ENCODE measurements around the gene DDX54.
"Not testable (repeated sequence)": the region's sequence is repeated elsewhere in the genome, so short reads cannot be mapped to it uniquely, and the experiment has no call there.

Gene DDX54

DNA sequence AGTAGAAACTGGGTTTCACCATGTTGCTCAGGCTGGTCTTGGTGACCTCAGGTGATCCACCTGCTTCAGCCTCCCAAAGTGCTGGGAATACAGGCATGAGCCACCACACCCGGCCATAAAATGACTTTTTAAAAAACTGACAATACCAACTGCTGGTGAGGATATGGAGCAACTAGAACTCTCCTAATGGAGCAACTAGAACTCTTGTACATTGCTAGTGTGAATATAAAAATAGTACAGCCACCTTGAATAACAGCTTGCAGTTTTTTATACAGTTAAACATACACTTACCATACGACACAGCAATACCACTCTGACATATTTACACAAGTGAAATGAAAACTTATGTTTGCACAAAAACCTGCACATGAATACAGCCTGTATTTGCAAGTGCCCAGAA is 38.3 kb downstream of the DDX54 start:
- no peak overlapping the region for H3K9ac ChIP-seq (ENCODE audit: low read length in 2 of 2)
- no peak overlapping the region for H3K27ac ChIP-seq (ENCODE audit: low read length)
- H3K27me3 ChIP-seq (ENCODE audit: control insufficient read depth in 1 of 2, insufficient read depth in 2 of 2, low read length in 2 of 2) = peaks cover 3 to 12% of the 10 kb centered on the region in 2 donors
- H3K9me3 ChIP-seq (ENCODE audit: control insufficient read depth in 2 of 2, low read length in 2 of 2) = no peaks in the 10 kb centered on the region
- no peaks in the 10 kb centered on the region for H3K36me3 ChIP-seq (ENCODE audit: control insufficient read depth in 2 of 2, insufficient read depth in 2 of 2, low read length in 2 of 2)
- no peak overlapping the region for H3K4me3 ChIP-seq (ENCODE audit: low read length in 2 of 2)
- H3K4me1 ChIP-seq (ENCODE audit: control insufficient read depth, insufficient read depth, low read length) = peaks cover 8% of the 10 kb centered on the region

DNA sequence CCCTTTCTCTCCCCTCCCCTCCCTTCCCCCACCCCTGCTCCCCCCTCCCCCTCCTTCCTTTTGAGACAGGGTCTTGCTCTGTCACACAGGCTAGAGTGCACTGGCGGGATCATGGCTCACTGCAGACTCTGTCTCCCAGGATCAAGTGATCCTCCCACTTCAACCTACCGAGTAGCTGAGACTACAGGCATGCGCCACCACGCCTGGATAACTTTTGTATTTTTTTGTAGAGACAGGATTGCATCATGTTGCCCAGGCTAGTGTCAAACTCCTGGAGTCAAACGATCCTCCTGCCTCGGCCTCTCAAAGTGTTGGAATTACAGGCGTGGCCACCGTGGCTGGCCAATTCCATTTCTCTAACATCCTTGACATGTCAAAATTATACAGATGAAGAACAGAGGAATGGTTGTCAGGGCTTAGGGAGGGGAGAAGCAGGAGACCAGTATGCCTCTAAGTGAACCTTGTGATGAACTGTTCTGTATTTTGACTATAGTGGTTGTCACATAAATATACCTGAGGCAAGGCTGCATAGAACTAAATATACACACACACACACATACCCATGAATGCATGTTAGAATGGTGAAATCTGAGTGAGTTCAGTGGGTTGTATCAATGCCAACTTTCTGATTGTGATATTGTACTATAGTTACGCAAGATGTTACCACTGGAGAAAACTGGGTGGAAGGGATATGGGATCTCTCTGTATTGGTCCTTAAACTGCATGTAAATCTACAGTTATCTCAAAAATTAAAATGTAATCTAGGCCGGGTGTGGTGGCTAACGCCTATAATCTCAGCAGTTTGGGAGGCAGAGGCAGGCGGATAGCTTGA is 39.3 kb downstream of the DDX54 start:
- Histone ChIP-seq H3K9me3 (ENCODE audit: control insufficient read depth in 2 of 2, low read length in 2 of 2) (no peaks in the 10 kb centered on the region), H3K9ac (ENCODE audit: low read length in 2 of 2) (no peak overlapping the region), H3K4me3 (ENCODE audit: low read length in 2 of 2) (no peak overlapping the region), H3K4me1 (ENCODE audit: control insufficient read depth, insufficient read depth, low read length) (peaks cover 8% of the 10 kb centered on the region), H3K27ac (ENCODE audit: low read length) (no peak overlapping the region), H3K36me3 (ENCODE audit: control insufficient read depth in 2 of 2, insufficient read depth in 2 of 2, low read length in 2 of 2) (no peaks in the 10 kb centered on the region), H3K27me3 (ENCODE audit: control insufficient read depth in 1 of 2, insufficient read depth in 2 of 2, low read length in 2 of 2) (peaks cover 0 to 8% of the 10 kb centered on the region in 2 donors)

GRCh38 chr12:113144806-113145205 is 40.5 kb downstream of the DDX54 start:
- Histone ChIP-seq H3K9ac (ENCODE audit: low read length in 2 of 2) (no peak overlapping the region), H3K27me3 (ENCODE audit: control insufficient read depth in 1 of 2, insufficient read depth in 2 of 2, low read length in 2 of 2) (no peaks in the 10 kb centered on the region), H3K27ac (ENCODE audit: low read length) (no peak overlapping the region), H3K4me1 (ENCODE audit: control insufficient read depth, insufficient read depth, low read length) (peaks cover 6% of the 10 kb centered on the region), H3K4me3 (ENCODE audit: low read length in 2 of 2) (no peak overlapping the region), H3K9me3 (ENCODE audit: control insufficient read depth in 2 of 2, low read length in 2 of 2) (no peaks in the 10 kb centered on the region), H3K36me3 (ENCODE audit: control insufficient read depth in 2 of 2, insufficient read depth in 2 of 2, low read length in 2 of 2) (no peaks in the 10 kb centered on the region)

GRCh38 chr12:113143959-113144358 is 41.3 kb downstream of the DDX54 start:
- Histone ChIP-seq H3K4me1 (ENCODE audit: control insufficient read depth, insufficient read depth, low read length) (no peaks in the 10 kb centered on the region), H3K36me3 (ENCODE audit: control insufficient read depth in 2 of 2, insufficient read depth in 2 of 2, low read length in 2 of 2) (no peaks in the 10 kb centered on the region), H3K9ac (ENCODE audit: low read length in 2 of 2) (no peak overlapping the region), H3K4me3 (ENCODE audit: low read length in 2 of 2) (no peak overlapping the region), H3K9me3 (ENCODE audit: control insufficient read depth in 2 of 2, low read length in 2 of 2) (no peaks in the 10 kb centered on the region), H3K27ac (ENCODE audit: low read length) (no peak overlapping the region), H3K27me3 (ENCODE audit: control insufficient read depth in 1 of 2, insufficient read depth in 2 of 2, low read length in 2 of 2) (no peaks in the 10 kb centered on the region)

DNA sequence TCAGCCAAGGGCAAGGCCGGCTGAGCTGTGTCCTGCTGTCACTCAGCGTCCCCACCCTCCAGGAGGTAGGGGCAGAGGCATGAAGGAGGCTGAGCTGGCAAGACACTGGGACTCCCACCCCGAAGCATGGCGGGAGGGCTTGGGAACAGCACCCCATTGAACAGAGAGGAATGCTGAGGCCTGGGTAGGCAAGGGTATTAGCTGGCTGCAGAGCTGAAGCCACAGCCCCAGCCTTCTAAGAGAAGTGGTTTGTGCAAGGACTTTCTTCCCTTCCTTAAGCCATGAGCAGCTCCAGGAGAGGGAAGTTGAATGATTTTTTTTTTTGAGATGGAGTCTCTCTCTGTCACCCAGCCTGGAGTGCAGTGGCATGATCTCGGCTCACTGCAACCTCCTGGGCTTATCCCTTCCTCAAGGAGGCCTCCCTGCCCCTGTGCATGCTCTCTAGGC is 42.4 kb downstream of the DDX54 start:
- no peaks in the 10 kb centered on the region for H3K9me3 ChIP-seq (ENCODE audit: control insufficient read depth in 2 of 2, low read length in 2 of 2)
- H3K27ac ChIP-seq (ENCODE audit: low read length) = no peak overlapping the region
- H3K4me3 ChIP-seq (ENCODE audit: low read length in 2 of 2) = no peak overlapping the region
- H3K4me1 ChIP-seq (ENCODE audit: control insufficient read depth, insufficient read depth, low read length) = no peaks in the 10 kb centered on the region
- H3K9ac ChIP-seq (ENCODE audit: low read length in 2 of 2) = no peak overlapping the region
- H3K36me3 ChIP-seq (ENCODE audit: control insufficient read depth in 2 of 2, insufficient read depth in 2 of 2, low read length in 2 of 2) = no peaks in the 10 kb centered on the region
- peaks cover 0 to under 1% of the 10 kb centered on the region in 2 donors for H3K27me3 ChIP-seq (ENCODE audit: control insufficient read depth in 1 of 2, insufficient read depth in 2 of 2, low read length in 2 of 2)

DNA sequence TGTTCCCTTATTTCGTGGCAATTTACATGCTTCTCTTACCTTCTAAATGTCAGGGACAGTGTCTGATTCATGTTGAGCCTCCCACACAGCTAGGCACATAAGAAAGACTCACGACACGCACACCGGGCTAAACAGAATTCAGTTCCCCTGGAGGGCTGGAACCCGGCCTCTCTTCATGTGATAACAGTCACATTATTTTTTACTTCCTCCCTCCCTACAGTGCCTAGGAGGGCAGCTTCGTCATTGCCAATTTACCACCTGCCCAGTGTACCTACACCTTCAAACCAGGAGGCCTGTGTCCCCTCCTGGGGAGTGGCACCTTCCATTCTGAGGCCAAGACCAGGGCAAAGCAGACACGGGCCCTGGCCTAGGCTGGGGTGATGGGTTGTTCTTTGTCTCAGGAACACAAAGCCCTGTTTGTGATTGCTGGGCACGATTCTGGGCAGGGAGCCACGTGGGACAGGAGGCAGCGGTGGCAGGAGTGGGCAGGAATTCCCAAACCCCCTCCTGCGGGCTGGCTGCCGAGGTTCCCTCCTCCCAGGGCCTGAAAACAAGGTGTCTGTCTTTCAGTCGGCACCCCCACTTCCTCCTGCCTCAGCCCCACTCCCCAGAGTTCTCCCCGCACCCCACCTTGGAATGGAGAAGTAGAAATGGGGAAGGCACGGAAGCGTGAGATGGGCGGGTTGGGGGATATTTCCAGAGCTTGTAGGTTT is 42.9 kb downstream of the DDX54 start:
- no peak overlapping the region for H3K27ac ChIP-seq (ENCODE audit: low read length)

GRCh38 chr12:113141716-113142115 is 43.6 kb downstream of the DDX54 start:
- H3K36me3 ChIP-seq (ENCODE audit: control insufficient read depth in 2 of 2, insufficient read depth in 2 of 2, low read length in 2 of 2); H3K4me3 ChIP-seq (ENCODE audit: low read length in 2 of 2); H3K27me3 ChIP-seq (ENCODE audit: control insufficient read depth in 1 of 2, insufficient read depth in 2 of 2, low read length in 2 of 2); H3K4me1 ChIP-seq (ENCODE audit: control insufficient read depth, insufficient read depth, low read length); H3K9ac ChIP-seq (ENCODE audit: low read length in 2 of 2); H3K27ac ChIP-seq (ENCODE audit: low read length); H3K9me3 ChIP-seq (ENCODE audit: control insufficient read depth in 2 of 2, low read length in 2 of 2): not testable (repeated sequence)

More for the DNA sequence above, 42.9 kb downstream of the DDX54 start:
- no peaks in the 10 kb centered on the region for H3K36me3 ChIP-seq (ENCODE audit: control insufficient read depth in 2 of 2, insufficient read depth in 2 of 2, low read length in 2 of 2)
- peaks cover 0 to 3% of the 10 kb centered on the region in 2 donors for H3K27me3 ChIP-seq (ENCODE audit: control insufficient read depth in 1 of 2, insufficient read depth in 2 of 2, low read length in 2 of 2)
- no peaks in the 10 kb centered on the region for H3K9me3 ChIP-seq (ENCODE audit: control insufficient read depth in 2 of 2, low read length in 2 of 2)
- no peak overlapping the region for H3K9ac ChIP-seq (ENCODE audit: low read length in 2 of 2)
- H3K4me3 ChIP-seq (ENCODE audit: low read length in 2 of 2) = no peak overlapping the region
- no peaks in the 10 kb centered on the region for H3K4me1 ChIP-seq (ENCODE audit: control insufficient read depth, insufficient read depth, low read length)

DNA sequence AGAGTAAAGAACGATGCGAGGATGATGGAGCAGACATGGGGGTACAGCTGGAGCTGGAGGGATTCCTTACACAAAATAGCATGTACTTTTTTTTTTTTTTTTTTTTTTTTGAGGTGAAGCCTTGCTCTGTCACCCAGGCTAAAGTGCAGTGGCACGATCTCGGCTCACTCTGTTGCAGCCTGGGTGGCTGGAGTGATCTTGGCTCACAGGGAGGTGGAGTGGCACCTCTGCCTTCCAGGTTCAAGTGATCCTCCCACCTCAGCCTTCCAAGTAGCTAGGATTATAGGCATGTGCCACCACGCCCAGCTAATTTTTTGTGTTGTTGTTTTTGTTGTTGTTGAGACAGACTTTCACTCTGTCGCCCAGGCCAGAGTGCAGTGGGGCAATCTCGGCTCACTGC is 44.6 kb downstream of the DDX54 start:
- no peaks in the 10 kb centered on the region for H3K9me3 ChIP-seq (ENCODE audit: control insufficient read depth in 2 of 2, low read length in 2 of 2)
- peaks cover 7 to 8% of the 10 kb centered on the region in 2 donors for H3K27me3 ChIP-seq (ENCODE audit: control insufficient read depth in 1 of 2, insufficient read depth in 2 of 2, low read length in 2 of 2)
- no peak overlapping the region for H3K9ac ChIP-seq (ENCODE audit: low read length in 2 of 2)
- no peak overlapping the region for H3K27ac ChIP-seq (ENCODE audit: low read length)
- H3K36me3 ChIP-seq (ENCODE audit: control insufficient read depth in 2 of 2, insufficient read depth in 2 of 2, low read length in 2 of 2) = no peaks in the 10 kb centered on the region
- no peaks in the 10 kb centered on the region for H3K4me1 ChIP-seq (ENCODE audit: control insufficient read depth, insufficient read depth, low read length)
- no peak overlapping the region for H3K4me3 ChIP-seq (ENCODE audit: low read length in 2 of 2)

- Histone ChIP-seq H3K36me3 (ENCODE audit: control insufficient read depth in 2 of 2, insufficient read depth in 2 of 2, low read length in 2 of 2) (no peaks in the 10 kb centered on the region), H3K27ac (ENCODE audit: low read length) (no peak overlapping the region), H3K9me3 (ENCODE audit: control insufficient read depth in 2 of 2, low read length in 2 of 2) (no peaks in the 10 kb centered on the region), H3K4me3 (ENCODE audit: low read length in 2 of 2) (no peak overlapping the region), H3K4me1 (ENCODE audit: control insufficient read depth, insufficient read depth, low read length) (no peaks in the 10 kb centered on the region), H3K27me3 (ENCODE audit: control insufficient read depth in 1 of 2, insufficient read depth in 2 of 2, low read length in 2 of 2) (peaks cover 16 to 20% of the 10 kb centered on the region in 2 donors), H3K9ac (ENCODE audit: low read length in 2 of 2) (no peak overlapping the region)
These were observed 46.5 kb downstream of the DDX54 start for GRCh38 chr12:113138826-113139225.

- no peak overlapping the region for H3K4me3 ChIP-seq (ENCODE audit: low read length in 2 of 2)
- H3K27me3 ChIP-seq (ENCODE audit: control insufficient read depth in 1 of 2, insufficient read depth in 2 of 2, low read length in 2 of 2) = peaks cover 21 to 23% of the 10 kb centered on the region in 2 donors
- H3K27ac ChIP-seq (ENCODE audit: low read length) = no peak overlapping the region
- H3K9ac ChIP-seq (ENCODE audit: low read length in 2 of 2) = no peak overlapping the region
- H3K9me3 ChIP-seq (ENCODE audit: control insufficient read depth in 2 of 2, low read length in 2 of 2) = no peaks in the 10 kb centered on the region
- H3K36me3 ChIP-seq (ENCODE audit: control insufficient read depth in 2 of 2, insufficient read depth in 2 of 2, low read length in 2 of 2) = no peaks in the 10 kb centered on the region
- no peaks in the 10 kb centered on the region for H3K4me1 ChIP-seq (ENCODE audit: control insufficient read depth, insufficient read depth, low read length)
These were observed 47.2 kb downstream of the DDX54 start for GRCh38 chr12:113137861-113138783.

Measured in stomach smooth muscle (tissue), 2 donors.